DOHH2 (cell line): ENCODE measurements around the gene CST3.

Experiments
- H3F3A ChIP-seq: fragments of 200-600 bp; sonication (generic), shearing (Covaris generic); 2 replicates; pipeline ENCODE4 v1.6.0; 2016; ENCODE audit warnings: antibody characterized with exemption, mild to moderate bottlenecking; ENCODE audit not compliant: control insufficient read depth, insufficient read depth
- H3K27ac ChIP-seq: fragments of 200-600 bp; sonication (generic); 2 replicates; pipeline ENCODE4 v1.5.1; 2014; ENCODE audit warnings: low read depth, mild to moderate bottlenecking, low read length, moderate library complexity
- H3K27me3 ChIP-seq: fragments of 200-600 bp; sonication (generic); 2 replicates; pipeline ENCODE4 v1.6.1; 2014; ENCODE audit warnings: mild to moderate bottlenecking, low read length, mixed read lengths; ENCODE audit not compliant: control insufficient read depth
- H3K36me3 ChIP-seq: fragments of 200-600 bp; sonication (generic); 2 replicates; pipeline ENCODE4 v1.6.1; 2014; ENCODE audit warnings: mild to moderate bottlenecking, low read length, moderate library complexity, mixed read lengths; ENCODE audit not compliant: control insufficient read depth
- H3K4me1 ChIP-seq: fragments of 200-600 bp; sonication (generic); 2 replicates; pipeline ENCODE4 v1.6.1; 2014; ENCODE audit warnings: mild to moderate bottlenecking, low read length, mixed read lengths; ENCODE audit not compliant: control insufficient read depth
- H3K4me2 ChIP-seq: fragments of 200-600 bp; sonication (generic); 2 replicates; pipeline ENCODE4 v1.6.0; 2014; ENCODE audit warnings: mild to moderate bottlenecking, low read length, moderate library complexity
- H3K4me3 ChIP-seq: fragments of 200-600 bp; sonication (generic); 2 replicates; pipeline ENCODE4 v1.5.1; 2014; ENCODE audit warnings: mild to moderate bottlenecking, low read length, mixed read lengths
- H3K79me2 ChIP-seq: fragments of 200-600 bp; sonication (generic); 2 replicates; pipeline ENCODE4 v1.6.1; 2014; ENCODE audit warnings: mild to moderate bottlenecking, low read length, mixed read lengths; ENCODE audit not compliant: control insufficient read depth
- H3K9me2 ChIP-seq: fragments of 200-600 bp; sonication (generic); replicated peaks from 2 replicates; pipeline ENCODE4 v1.6.1; 2014; ENCODE audit warnings: mild to moderate bottlenecking, low read length, mixed read lengths; ENCODE audit not compliant: control insufficient read depth
- H3K9me3 ChIP-seq: fragments of 200-600 bp; sonication (generic); 2 replicates; pipeline ENCODE4 v1.6.1; 2014; ENCODE audit warnings: antibody characterized with exemption, low read length, mixed read lengths; ENCODE audit not compliant: control insufficient read depth, insufficient read depth
- H4K20me1 ChIP-seq: fragments of 200-600 bp; sonication (generic); 2 replicates; pipeline ENCODE4 v1.6.0; 2014; ENCODE audit warnings: low read depth, mild to moderate bottlenecking, antibody characterized with exemption, low read length, moderate library complexity; ENCODE audit not compliant: control insufficient read depth, insufficient read depth
- CTCF ChIP-seq: fragments of 200-600 bp; sonication (generic); IDR thresholded peaks from one replicate; pipeline ENCODE4 v1.5.1; 2014; ENCODE audit warnings: antibody characterized with exemption, mild to moderate bottlenecking, low read depth, low read length; ENCODE audit not compliant: poor library complexity, severe bottlenecking
- EZH2phosphoT487 ChIP-seq: fragments of 200-600 bp; sonication (generic); IDR thresholded peaks from 2 replicates; pipeline ENCODE4 v1.6.1; 2017; ENCODE audit warnings: borderline replicate concordance, mild to moderate bottlenecking, antibody characterized with exemption, low read length, moderate library complexity, mixed read lengths

CST3 gene

GRCh38 chr20:23683807-23684206, 46.1 kb upstream of the CST3 start:
- Histone ChIP-seq H3K4me1 (no peaks in the 10 kb centered on the region), H4K20me1 (no peaks in the 10 kb centered on the region), H3K4me2 (no peak overlapping the region), H3K27ac (no peak overlapping the region), H3K27me3 (no peaks in the 10 kb centered on the region), H3K9me3 (no peaks in the 10 kb centered on the region), H3F3A (no peaks in the 10 kb centered on the region), H3K36me3 (no peaks in the 10 kb centered on the region), H3K9me2 (no peaks in the 10 kb centered on the region), H3K79me2 (no peaks in the 10 kb centered on the region), H3K4me3 (no peak overlapping the region)
- TF ChIP-seq EZH2phosphoT487 (no peak), CTCF (no peak)

DNA sequence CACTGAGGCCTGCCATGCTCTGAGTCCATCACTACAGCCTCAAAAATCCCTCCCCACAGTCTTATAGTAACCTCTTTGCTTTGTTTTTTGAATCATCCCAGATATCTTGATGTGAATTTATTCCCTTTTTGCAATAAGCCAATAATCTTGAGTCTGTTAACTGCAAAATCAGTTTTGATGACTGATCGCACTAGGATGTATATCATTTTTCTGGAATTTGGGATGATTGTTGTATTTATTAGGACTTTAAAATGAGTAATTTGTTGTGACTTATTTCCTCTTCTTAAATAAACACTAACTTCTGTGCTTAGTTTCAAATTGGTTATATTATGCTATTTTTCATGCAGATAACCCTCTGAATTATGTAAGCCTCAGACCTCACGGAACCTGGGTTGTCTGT, 45.5 kb upstream of the CST3 start:
- H3K4me3 ChIP-seq: no peak overlapping the region
- H3K4me2 ChIP-seq: no peak overlapping the region
- no peaks in the 10 kb centered on the region for H3K79me2 ChIP-seq
- no peaks in the 10 kb centered on the region for H3K9me2 ChIP-seq
- H4K20me1 ChIP-seq: no peaks in the 10 kb centered on the region
- H3K4me1 ChIP-seq: no peaks in the 10 kb centered on the region
- no peak overlapping the region for H3K27ac ChIP-seq
- TF ChIP-seq CTCF: no peak
- TF ChIP-seq EZH2phosphoT487: no peak
- H3K9me3 ChIP-seq: no peaks in the 10 kb centered on the region
- no peaks in the 10 kb centered on the region for H3F3A ChIP-seq
- no peaks in the 10 kb centered on the region for H3K27me3 ChIP-seq
- H3K36me3 ChIP-seq: no peaks in the 10 kb centered on the region

DNA sequence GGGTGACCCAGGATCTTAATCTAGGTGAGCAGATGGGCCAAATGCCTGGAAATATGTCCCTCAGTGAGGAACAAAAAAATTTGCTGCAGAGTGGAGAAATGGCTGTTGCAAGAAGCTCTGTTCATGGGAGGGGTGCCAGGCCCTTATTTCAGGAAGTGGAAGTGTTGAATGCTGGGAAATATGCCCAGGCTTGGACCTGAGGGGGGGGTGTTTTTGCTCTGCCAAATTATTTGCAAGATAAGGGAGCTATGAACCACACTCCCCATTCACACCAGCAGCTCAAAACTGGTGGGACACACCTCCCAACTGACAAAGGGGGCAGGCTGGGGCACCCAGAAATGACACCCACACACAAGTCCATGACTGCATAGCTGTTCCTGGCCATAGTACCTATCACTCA, 42.4 kb upstream of the CST3 start:
- no peak overlapping the region for H3K4me2 ChIP-seq

More for the DNA sequence above, 42.4 kb upstream of the CST3 start:
- Histone ChIP-seq H3K4me1 (no peaks in the 10 kb centered on the region), H4K20me1 (no peaks in the 10 kb centered on the region), H3K36me3 (no peaks in the 10 kb centered on the region), H3K27ac (no peak overlapping the region), H3K9me3 (no peaks in the 10 kb centered on the region), H3F3A (no peaks in the 10 kb centered on the region), H3K4me3 (no peak overlapping the region), H3K9me2 (no peaks in the 10 kb centered on the region), H3K79me2 (no peaks in the 10 kb centered on the region), H3K27me3 (no peaks in the 10 kb centered on the region)
- TF ChIP-seq EZH2phosphoT487: no peak
- no peak for TF ChIP-seq CTCF
